VCaP (cell line): ENCODE results near the gene LY86.

Experiments used
- H3K27ac ChIP-seq: fragments of 450-650 bp; 2 replicates; pipeline ENCODE4 v1.5.1; 2017
- TF ChIP-seq, protein P1 (sequence below): fragments of 450-650 bp; conservative IDR thresholded peaks from 2 replicates; pipeline ENCODE4 v1.5.1; 2017; ENCODE audit warnings: mild to moderate bottlenecking, moderate library complexity

LY86 gene

DNA sequence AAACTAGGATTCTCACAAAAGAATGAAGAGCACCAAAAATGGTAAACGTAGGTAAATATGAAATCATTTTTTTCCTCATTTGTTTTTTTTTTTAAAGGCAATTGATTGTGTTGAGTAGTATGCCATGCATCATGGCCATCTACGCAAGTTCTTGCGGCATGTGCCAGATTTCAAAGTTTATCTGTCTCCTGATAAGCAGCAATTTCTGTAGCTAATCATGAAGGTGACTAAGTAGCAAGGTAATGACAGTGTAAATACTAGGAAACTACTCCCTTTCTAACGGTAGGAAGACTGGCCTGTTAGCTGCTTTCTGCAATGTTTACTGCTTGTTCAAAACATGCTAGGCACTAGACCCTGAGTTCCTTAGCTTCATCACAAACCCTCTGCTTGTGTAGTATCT lies 13.4 kb upstream of the LY86 start:
- TF ChIP-seq, protein P1, sequence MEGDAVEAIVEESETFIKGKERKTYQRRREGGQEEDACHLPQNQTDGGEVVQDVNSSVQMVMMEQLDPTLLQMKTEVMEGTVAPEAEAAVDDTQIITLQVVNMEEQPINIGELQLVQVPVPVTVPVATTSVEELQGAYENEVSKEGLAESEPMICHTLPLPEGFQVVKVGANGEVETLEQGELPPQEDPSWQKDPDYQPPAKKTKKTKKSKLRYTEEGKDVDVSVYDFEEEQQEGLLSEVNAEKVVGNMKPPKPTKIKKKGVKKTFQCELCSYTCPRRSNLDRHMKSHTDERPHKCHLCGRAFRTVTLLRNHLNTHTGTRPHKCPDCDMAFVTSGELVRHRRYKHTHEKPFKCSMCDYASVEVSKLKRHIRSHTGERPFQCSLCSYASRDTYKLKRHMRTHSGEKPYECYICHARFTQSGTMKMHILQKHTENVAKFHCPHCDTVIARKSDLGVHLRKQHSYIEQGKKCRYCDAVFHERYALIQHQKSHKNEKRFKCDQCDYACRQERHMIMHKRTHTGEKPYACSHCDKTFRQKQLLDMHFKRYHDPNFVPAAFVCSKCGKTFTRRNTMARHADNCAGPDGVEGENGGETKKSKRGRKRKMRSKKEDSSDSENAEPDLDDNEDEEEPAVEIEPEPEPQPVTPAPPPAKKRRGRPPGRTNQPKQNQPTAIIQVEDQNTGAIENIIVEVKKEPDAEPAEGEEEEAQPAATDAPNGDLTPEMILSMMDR: no peak
- no peak overlapping the region for H3K27ac ChIP-seq

DNA sequence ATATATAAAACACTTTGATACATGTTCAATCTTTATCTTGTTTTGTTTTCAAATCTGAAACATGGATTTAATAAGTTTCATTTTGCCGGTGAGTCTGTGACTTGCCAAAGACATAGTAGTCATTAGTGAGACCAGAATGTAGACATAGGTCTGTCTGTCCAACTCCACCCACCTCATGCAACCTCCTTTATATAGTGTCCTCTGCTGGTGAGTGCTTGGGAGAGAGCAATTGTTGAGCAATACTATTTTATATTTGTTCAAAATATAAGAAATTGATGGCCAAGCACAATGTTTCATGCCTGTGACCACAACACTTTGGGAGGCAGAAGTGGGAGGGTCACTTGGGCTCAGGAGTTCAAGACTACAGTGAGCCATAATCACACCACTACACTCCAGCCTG lies 10.8 kb upstream of the LY86 start:
- H3K27ac ChIP-seq: no peak overlapping the region

DNA sequence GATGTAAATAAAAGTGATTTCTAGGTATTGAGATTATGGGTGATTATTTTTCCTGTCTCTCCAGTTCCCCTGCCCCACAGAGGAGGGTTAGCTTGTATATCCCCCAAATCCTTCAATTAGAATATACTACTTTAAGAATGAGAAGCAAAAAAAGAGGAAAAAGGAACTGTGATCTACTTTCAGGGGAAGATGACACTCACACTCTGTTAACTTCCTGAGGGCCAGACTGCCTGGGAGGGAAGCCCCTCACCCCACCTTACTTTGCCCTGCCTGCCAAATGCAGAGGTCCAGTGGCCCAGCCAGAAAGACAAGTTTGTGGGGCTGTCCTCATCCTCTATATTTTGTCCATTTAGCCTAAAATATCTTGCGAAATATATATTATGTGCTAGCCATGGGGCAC lies 9.2 kb upstream of the LY86 start:
- TF ChIP-seq, protein P1: no peak
- no peak overlapping the region for H3K27ac ChIP-seq

More for the DNA sequence above, 10.8 kb upstream of the LY86 start:
- TF ChIP-seq, protein P1: no peak

DNA sequence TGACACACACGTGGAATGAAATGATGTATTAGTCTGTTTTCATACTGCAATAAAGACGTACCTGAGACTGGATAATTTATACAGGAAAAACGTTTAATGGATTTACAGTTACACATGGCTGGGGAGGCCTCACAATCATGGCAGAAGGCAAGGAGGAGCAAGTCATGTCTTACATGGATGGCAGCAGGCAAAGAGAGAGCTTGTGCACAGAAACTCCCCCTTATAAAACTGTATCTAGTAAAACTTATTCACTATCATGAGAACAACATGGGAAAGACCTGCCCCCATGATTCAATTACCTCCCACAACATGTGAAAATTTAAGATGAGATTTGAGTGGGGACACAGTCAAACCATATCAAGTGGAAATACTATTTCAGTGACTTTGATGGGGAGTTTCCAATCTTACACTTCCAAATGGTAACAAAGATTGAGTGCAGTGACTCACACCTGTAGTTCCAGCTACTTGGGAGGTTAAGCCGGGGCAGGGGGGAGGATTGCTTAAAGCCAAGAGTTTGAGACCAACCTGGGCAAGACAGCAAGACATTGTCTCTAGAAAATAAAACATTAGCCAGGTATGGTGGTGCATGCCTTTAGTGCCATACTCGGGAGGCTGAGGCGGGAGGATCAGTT lies 8.2 kb upstream of the LY86 start:
- TF ChIP-seq, protein P1: no peak
- H3K27ac ChIP-seq: no peak overlapping the region

DNA sequence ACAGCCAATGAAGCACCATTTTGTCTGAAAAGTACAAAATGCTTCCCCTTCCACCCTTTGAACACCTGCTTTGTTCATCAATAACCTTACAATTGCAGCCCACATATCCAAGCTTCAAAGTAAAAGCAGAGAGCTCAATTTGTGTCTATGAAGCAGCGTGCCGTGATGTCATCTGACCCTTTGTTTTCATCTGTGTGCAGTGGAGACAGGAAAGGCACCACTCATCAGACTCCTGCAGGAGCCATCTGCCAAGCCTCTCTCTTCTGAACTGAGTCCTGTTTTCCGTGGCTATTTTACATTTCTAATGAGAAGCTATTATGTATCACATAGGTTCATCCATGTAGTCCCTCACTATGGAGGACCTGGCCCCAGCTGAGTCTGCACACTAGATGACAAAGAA lies 7.5 kb upstream of the LY86 start:
- TF ChIP-seq, protein P1: no peak
- no peak overlapping the region for H3K27ac ChIP-seq

DNA sequence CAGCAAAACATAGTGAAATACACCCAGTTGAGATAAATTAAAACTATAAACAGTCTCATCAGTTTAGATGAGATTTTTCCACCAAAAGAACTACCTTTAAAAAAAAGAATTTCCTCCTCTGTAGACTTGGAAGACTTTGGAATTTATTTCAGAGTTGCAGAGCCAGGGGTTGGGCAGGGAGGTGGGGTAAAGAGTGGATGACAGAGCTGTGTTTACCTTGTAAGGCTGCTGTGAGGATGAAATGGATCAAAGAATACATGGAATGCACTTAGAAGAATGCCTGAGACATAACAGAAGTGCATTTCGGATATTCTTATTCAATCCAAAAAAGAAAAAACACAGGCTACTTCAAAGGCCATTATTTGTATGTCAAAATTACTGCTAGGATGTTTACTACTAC lies 6.4 kb upstream of the LY86 start:
- TF ChIP-seq, protein P1: no peak
- no peak overlapping the region for H3K27ac ChIP-seq

DNA sequence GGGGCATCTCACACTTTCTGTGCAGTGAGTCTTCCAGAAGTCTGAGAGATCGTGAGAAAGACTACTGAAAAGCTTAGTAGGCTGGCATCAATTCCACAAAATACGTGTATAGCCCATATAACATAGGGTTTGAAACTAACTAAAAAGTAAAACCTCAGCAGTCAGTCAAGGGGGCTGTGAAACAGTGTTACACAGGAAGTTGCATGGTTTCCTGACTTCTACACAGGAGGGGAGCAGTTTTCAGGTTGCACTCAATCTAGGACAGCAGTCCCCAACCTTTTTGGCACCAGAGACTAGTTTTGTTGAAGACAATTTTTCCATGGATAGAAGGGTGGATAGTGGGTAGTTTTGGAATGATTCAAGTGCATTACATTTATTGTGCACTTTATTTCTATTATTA lies 4.7 kb upstream of the LY86 start:
- H3K27ac ChIP-seq: no peak overlapping the region
- TF ChIP-seq, protein P1: no peak
